HT1080 (cell line): Measurements from ENCODE around the gene STK11. TPM values are rescaled to one million over a fixed set of nuclear protein-coding genes. Genes with fewer than 3 reads are reported as not detected.
A peak's percentile ranks its signal among the peaks of the same experiment; 100 is the strongest.

Source experiments
- DNase-seq: peaks from one replicate; pipeline ENCODE4 v3.0.0-alpha.2; 2015; ENCODE audit warnings: low read depth
- polyA plus RNA-seq, 2 experiments: library from polyadenylated mRNA; depleted of rRNA; stranded (reverse); fragments of >200 nt; gene quantifications; 2 replicates each; pipeline ENCODE4 v1.2.3, GENCODE V29; 2015
- total RNA-seq: library from RNA; depleted of rRNA; stranded (reverse); fragments of >200 nt; shearing (Covaris generic); gene quantifications from 2 replicates; pipeline ENCODE4 v1.2.3, GENCODE V29; 2014; rRNA removed

Gene STK11, protein sequence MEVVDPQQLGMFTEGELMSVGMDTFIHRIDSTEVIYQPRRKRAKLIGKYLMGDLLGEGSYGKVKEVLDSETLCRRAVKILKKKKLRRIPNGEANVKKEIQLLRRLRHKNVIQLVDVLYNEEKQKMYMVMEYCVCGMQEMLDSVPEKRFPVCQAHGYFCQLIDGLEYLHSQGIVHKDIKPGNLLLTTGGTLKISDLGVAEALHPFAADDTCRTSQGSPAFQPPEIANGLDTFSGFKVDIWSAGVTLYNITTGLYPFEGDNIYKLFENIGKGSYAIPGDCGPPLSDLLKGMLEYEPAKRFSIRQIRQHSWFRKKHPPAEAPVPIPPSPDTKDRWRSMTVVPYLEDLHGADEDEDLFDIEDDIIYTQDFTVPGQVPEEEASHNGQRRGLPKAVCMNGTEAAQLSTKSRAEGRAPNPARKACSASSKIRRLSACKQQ
- 77.2 and 77.7 TPM in 2 replicates for total RNA-seq
- 33.3 and 38.4 TPM in 2 replicates for polyA plus RNA-seq (2015; cell fraction: cytosol; rRNA removed)
- polyA plus RNA-seq (2015; cell fraction: nucleus; rRNA removed): 69.3 and 84.5 TPM in 2 replicates

DNA sequence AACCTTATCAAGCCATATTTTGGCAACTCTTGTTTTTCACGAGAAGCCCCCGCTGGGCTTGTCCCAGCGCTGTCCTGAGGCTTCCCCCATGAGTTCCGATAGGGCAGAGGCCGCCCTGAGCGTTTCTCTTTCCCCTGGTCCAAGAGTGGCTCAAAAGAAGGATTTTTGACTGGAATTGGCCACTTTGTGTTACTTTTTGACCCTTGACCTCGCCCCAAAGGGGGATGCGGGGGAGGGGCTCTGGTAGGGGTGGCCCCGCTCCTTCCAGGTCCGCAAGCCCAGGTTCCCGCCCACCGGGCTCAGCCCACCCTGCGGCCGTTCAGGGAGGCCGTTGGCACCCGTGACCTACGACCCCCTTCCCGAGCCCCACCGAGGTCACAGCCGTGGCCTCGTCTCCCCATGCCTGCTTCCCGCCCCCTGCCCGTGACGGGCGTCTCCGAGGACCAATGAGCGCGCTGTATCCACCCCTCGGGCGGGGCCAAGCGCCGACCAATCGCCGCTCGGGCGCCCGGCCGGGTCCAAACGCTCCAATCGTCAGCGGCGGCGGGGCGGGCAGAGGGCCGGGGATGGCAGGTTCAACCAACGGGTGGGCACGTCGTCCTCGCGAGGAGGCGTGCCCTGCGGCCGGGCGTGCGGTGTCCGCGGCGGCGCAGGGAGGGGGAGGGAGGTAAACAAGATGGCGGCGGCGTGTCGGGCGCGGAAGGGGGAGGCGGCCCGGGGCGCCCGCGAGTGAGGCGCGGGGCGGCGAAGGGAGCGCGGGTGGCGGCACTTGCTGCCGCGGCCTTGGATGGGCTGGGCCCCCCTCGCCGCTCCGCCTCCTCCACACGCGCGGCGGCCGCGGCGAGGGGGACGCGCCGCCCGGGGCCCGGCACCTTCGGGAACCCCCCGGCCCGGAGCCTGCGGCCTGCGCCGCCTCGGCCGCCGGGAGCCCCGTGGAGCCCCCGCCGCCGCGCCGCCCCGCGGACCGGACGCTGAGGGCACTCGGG is at the start of gene STK11:
STK11 (plus strand) TSS at position 665 of the 986 bp plus-strand sequence. CDS start 1,136 bp downstream, outside the sequence.
- peak; percentile 93 for DNase-seq

GRCh38 chr19:1156305-1156801 is 49.2 kb upstream of the STK11 start:
- no peak for DNase-seq

GRCh38 chr19:1156830-1157615 is 48.6 kb upstream of the STK11 start:
- no peak for DNase-seq

DNA sequence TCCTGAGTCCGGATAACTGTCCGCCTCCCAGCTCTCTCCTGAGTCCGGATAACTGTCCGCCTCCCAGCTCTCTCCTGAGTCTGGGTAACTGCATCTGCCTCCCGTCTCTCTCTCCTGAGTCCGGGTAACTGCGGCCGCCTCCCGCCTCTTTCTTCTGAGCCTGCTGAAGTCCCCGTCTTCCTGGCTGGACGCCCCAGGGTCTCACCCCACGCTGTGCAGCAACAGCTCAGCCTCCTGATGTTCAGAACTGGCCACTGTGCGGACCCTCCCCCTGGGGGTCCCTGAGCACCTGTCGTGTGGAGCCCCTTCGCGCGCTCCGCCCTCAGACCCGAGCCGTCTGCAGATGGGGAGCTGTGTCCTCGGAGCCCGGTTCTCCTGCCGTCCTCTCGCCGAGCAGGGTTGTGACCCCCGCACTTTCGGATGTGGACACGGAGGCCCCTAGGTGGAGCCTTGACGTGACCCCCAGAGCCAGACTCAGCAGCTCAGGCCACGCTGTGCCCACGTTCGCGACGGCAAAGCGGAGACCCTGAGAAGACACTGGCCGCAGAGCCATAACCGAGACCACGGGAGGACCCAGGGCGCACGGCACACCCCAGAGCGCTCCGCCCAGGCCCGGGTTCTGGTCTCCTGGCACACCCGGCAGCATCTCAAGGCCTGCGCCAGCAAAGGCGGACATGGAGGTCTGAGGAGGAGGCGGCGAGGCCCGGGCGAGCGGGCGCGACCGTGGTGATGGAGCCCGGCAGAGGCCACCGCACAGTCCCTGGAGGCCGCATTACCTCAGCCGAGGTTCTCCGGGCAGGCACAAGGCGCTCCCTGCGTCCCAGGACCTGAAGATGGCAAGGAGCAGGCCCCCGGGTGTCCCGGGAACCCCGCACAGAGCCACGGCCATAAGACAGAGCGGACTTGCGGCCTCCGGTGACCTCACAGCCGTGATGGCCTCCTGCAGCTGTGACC is 47.4 kb upstream of the STK11 start:
- no peak for DNase-seq

DNA sequence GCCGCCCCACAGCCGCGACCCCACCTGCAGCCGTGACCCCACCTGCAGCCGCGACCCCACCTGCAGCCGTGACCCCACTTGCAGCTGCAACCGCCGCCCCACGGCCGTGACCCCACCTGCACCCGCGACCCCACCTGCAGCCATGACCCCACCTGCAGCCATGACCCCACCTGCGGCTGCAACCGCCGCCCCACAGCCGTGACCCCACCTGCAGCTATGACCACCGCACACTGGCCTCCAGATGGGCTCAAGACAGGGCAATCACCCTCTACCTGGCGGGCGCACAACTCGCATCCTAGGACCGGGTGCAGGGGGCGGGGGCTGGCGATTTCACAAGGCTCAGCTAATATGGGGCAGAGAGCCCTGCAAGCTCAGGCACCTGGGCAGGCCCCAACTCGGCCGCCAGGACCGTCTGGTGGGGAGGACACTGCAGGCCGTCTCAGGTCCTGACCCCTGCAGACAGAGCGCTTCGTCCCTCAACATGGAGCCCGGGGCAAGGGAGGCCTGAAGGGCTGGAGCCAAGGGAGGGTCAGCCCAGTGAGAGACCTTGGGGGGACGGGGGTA is 46.6 kb upstream of the STK11 start:
- no peak for DNase-seq

DNA sequence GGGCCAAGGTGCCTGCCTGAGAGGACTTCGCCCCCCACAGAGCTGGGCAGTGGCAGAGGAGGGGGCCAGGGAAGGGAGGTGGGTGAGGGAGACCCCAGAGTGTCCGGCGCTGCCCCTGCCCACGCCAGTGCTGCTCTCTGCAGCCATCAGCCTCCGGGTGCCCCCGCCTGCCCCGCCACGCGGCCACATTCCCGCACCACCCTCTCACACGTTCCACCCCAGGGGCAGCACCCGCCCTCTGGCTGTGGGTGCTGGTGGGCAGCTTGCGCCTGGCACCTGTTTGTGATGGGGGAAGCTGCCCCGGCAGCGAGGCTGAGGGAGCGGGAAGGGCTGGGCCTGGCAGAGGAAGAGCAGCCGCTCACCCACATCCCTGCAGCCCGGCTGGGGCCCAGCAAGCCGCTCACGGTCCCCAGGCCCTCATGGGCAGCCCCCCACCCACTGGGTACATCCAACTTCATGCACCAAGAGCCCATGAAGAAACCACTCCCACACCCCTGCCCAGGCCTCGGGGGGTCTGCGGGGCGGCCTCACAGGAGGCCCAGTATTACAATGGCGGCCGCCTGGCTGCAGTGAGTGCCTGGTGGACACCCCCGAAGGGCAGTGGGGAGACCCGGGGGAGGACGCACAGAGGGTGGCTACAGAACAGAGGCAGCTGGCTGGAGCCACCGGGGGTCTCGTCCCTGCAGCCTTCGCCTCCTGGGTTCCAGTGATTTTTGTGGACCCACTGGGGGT is 45.5 kb upstream of the STK11 start:
- no peak for DNase-seq

DNA sequence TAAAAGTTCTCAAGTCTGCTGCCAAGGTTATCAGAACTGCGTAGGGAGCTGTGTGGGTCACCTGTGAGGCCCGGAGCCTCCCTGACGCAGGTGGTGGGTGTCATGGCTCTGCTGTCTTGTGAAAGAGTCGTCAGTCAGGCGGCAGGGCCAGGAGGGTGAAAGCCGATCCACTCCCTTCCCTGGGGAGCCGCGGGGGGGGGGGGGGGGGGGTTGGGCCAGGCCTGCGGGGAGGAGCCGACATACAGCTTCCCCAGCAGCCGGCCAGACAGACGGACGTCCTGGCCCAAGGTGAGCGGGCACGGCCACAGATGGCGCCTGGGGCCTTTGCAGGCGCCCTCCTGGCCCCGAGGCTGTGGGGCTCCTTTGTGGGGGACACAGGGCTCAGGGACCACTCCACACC is 43.9 kb upstream of the STK11 start:
- DNase-seq: no peak

DNA sequence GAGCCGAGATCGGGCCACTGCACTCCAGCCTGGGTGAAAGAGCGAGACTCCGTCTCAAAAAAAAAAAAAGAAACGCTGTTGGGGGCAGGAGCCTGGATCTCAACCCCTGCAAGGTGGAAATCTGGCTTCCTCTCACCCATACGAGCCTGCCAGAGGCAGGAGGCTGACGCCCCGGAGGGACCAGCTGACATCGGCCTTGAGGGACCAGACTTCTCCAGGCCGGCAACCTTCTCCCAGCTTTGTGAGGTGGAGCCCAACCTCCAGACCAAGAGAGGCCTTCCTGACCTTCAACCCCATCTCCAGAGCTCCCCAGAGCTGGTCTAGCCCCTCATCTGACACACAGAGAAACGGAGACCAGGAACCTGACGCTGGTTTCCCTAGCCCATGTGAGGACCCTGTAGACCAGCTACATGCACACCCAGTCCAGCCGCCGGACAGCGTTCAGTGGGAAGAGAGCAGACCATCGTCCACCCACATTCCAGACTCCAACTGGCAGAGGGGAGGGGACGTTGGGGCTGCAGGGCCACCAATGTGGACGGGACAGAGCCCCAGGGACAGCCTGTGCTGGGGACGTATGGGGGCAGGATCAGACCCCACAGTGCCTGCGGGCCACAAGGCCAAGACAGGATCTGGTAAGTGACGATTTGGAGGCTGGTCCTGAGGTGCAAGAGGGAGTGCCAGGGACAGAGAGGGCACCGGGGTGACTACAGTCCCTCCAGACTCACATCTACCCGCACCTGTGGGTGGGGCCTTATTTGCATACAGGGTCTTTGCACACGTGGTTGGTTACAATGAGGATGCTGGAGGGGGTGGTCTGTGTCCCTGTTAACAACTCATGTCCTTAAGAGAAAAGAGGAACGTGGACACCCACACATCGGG is 42.9 kb upstream of the STK11 start:
- DNase-seq: no peak

DNA sequence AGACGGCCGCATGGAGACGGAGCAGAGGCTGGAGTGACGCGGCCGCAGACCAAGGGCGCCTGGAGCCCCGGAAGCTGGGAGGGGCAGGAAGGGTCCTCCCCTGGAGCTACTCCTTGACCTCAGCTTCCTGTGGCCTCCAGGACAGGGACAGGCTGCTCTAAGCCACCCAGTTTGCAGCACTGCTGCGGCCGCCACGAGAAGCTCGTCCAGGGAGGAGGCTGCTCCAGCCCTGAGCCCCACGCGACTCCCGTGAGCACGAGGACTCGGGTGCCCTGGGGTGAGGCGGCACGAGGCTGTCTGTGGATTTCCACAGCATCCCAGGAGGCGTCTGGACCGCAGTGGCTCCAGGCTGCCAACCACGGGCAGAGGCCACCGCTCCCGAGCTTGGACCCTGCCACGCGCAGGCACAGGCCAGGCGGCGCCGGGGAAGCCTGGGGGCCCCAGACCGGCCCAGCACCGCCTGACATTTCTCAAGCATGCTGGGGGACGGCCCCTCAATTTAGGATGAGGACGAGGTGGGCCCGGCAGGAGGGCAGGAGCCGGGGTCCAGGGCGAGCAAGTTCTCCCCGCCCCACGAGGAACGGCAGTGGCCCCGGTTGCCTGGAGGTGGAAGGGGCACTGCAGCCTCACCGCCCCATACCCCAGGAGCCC is 42.2 kb upstream of the STK11 start:
- DNase-seq: no peak

- no peak for DNase-seq
Measured at GRCh38 chr19:1163934-1164683, 41.5 kb upstream of the STK11 start.

DNA sequence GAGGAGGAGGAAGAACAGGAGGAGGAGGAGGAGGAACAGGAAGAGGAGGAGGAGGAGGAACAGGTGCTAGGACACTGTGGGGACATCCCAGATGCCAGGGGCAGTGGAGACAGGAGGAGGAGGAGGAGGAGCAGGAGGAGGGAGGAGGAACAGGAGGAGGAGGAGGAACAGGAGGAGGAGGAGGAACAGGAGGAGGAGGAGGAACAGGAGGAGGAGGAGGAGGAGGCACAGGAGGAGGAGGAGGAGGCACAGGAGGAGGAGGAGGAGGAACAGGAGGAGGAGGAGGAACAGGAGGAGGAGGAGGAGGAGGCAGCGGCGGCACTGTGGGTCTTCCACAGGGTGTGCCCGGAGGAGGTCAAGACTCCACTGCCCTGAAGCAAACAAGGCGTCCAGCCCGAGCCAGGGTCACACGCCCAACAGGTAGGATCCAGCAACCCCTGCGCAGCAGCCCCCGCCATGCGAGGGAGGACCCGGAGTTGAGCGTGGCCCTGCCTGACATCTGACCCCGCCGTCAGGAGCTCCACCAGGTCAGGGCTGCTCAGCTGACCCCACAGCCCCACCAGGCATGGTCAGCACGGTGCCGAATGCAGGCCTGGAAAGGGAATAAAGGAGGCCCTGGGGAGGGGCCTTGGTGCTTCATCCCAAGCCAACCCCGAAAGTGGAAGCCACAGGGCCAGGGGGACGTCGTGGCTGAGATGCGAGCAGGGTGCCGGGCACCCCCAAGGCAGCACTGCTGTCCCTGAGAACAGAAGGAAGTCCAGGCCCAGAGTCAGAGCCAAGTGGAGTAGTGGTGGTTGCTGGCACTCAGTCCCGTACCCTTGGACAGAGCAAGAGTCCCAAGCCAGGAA is 40.7 kb upstream of the STK11 start:
- no peak for DNase-seq

- no peak for DNase-seq
Measured at GRCh38 chr19:1166872-1167573, 38.6 kb upstream of the STK11 start.

DNA sequence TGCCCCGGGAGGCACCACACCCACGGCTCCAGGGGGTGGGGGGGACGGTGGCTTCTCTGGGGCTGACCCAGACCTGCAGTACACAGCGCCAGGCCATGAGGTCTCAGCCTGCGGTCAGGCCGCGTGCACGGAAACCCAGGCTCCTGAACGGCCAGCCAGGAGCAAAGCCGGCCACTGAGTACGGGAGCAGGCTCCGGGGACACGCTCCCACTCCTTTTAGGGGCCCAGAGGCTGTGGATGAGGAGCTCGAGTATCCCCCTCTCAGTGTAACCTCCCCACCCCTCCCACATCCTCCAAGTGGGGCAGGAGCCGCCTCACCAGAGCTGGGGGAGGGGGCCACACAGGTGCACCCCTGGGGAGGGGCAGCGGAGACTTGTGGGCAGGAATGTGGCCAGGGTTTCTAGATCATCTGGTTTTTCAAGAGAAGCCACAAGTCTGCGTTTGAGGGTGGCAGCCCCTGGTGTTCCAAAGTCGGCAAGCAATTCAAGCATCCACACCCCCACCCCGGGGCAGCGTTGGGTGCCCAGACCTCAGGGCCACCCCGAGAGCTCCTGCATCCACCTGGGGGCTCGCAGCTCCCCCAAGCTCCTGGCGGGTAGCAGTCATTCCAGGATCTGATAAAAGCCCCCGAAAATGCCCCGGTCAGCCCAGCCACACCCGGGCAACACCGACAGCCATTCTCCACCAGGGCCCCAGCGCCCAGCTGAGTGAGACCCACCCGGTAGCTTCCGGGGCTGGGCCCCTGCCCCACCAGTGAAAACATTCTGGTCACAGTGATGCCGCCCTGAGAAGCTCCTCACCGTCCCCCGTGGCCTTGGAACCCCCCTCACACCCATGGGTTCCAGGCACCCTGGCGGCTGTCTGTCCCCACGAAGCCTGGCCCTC is 37.6 kb upstream of the STK11 start:
- DNase-seq: no peak
